ENCODE results near the gene ACOX1.

DNA sequence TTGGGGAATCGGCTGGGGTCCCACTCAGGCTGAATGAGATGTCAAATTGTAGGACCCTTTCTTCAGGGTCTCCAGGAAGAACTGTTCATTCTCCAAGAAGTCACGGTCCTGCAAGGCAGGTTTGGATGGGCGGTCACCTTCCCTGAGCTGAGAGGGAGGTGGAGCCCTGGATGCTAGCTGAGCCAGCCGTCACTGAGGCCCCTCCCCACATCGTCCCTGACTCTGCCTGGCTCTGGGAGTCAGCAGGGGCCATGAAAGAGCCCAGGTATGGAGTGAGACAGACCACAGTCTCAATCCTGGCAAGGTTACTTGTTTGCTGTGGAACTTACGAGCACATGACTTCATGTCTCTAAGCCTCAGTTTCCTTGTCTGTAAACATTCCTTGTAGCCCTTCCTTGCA, 68.3 kb downstream of the ACOX1 start:
- TF ChIP-seq, protein P1, sequence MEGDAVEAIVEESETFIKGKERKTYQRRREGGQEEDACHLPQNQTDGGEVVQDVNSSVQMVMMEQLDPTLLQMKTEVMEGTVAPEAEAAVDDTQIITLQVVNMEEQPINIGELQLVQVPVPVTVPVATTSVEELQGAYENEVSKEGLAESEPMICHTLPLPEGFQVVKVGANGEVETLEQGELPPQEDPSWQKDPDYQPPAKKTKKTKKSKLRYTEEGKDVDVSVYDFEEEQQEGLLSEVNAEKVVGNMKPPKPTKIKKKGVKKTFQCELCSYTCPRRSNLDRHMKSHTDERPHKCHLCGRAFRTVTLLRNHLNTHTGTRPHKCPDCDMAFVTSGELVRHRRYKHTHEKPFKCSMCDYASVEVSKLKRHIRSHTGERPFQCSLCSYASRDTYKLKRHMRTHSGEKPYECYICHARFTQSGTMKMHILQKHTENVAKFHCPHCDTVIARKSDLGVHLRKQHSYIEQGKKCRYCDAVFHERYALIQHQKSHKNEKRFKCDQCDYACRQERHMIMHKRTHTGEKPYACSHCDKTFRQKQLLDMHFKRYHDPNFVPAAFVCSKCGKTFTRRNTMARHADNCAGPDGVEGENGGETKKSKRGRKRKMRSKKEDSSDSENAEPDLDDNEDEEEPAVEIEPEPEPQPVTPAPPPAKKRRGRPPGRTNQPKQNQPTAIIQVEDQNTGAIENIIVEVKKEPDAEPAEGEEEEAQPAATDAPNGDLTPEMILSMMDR (IDR thresholded peaks at IDR 0.05), result no peak
- TF ChIP-seq POLR2A (IDR thresholded peaks at IDR 0.05), result no peak
